ENCODE results near the gene NPEPL1. TPM values are rescaled to one million over a fixed set of nuclear protein-coding genes. Genes with fewer than 3 reads are reported as not detected.
A peak's percentile ranks its signal among the peaks of the same experiment; 100 is the strongest.

NPEPL1 gene
- total and polyA plus RNA-seq, 8 donors, result 25.1 to 44.4 (median 33.3) TPM

- Histone ChIP-seq H3K4me1 (no peaks in the 10 kb centered on the region), H3K4me3 (no peak overlapping the region), H3K36me3 (peaks cover 0 to 54% of the 10 kb centered on the region in 2 donors), H3K27me3 (no peaks in the 10 kb centered on the region), H3K9me3 (no peaks in the 10 kb centered on the region), H3K27ac (no peak overlapping the region)
- no peak for TF ChIP-seq CTCF (IDR thresholded peaks at IDR 0.05)
- intact Hi-C loops (cut with DNase I), result no loop called here
- peak in 2 of 4 donors; percentile 20 to 71 for DNase-seq
- ATAC-seq, result no peak
Observed at GRCh38 chr20:58706975-58707681, 14.5 kb downstream of the NPEPL1 start.

- no peaks in the 10 kb centered on the region for H3K9me3 ChIP-seq
- H3K27ac ChIP-seq, result no peak overlapping the region
- TF ChIP-seq CTCF (IDR thresholded peaks at IDR 0.05), result no peak
- peak in 1 of 4 donors; percentile 19 for DNase-seq
- H3K4me3 ChIP-seq, result no peak overlapping the region
- no peaks in the 10 kb centered on the region for H3K4me1 ChIP-seq
- no peaks in the 10 kb centered on the region for H3K27me3 ChIP-seq
- H3K36me3 ChIP-seq, result peaks cover 0 to 48% of the 10 kb centered on the region in 2 donors
- no peak for ATAC-seq
- intact Hi-C loops (cut with DNase I), result no loop called here
Observed at GRCh38 chr20:58707770-58708169, 15.2 kb downstream of the NPEPL1 start.

- ATAC-seq, result no peak
- no peaks in the 10 kb centered on the region for H3K4me1 ChIP-seq
- H3K4me3 ChIP-seq, result no peak overlapping the region
- H3K27me3 ChIP-seq, result no peaks in the 10 kb centered on the region
- peaks cover 0 to 42% of the 10 kb centered on the region in 2 donors for H3K36me3 ChIP-seq
- intact Hi-C loops (cut with DNase I), result no loop called here
- no peaks in the 10 kb centered on the region for H3K9me3 ChIP-seq
- peak in 2 of 4 donors; percentile 22 to 80 for DNase-seq
- no peak for TF ChIP-seq CTCF (IDR thresholded peaks at IDR 0.05)
- no peak overlapping the region for H3K27ac ChIP-seq
Observed at GRCh38 chr20:58708246-58708931, 15.8 kb downstream of the NPEPL1 start.

- no peak for ATAC-seq
- DNase-seq, result peak in 1 of 4 donors; percentile 22
- no peak overlapping the region for H3K4me3 ChIP-seq
- H3K36me3 ChIP-seq, result peaks cover 0 to 40% of the 10 kb centered on the region in 2 donors
- H3K27me3 ChIP-seq, result no peaks in the 10 kb centered on the region
- H3K4me1 ChIP-seq, result no peaks in the 10 kb centered on the region
- no peak for TF ChIP-seq CTCF (IDR thresholded peaks at IDR 0.05)
- H3K9me3 ChIP-seq, result no peaks in the 10 kb centered on the region
- intact Hi-C loops (cut with DNase I), result no loop called here
- no peak overlapping the region for H3K27ac ChIP-seq
Observed at GRCh38 chr20:58709013-58709702, 16.6 kb downstream of the NPEPL1 start.

- Histone ChIP-seq H3K4me3 (no peak overlapping the region), H3K4me1 (no peaks in the 10 kb centered on the region), H3K27me3 (no peaks in the 10 kb centered on the region), H3K27ac (no peak overlapping the region), H3K36me3 (peaks cover 0 to 40% of the 10 kb centered on the region in 2 donors), H3K9me3 (no peaks in the 10 kb centered on the region)
- ATAC-seq (no peak), DNase-seq (peak in 1 of 4 donors; percentile 12)
- intact Hi-C loops (cut with DNase I), result no loop called here
- TF ChIP-seq CTCF (IDR thresholded peaks at IDR 0.05), result no peak
Observed at GRCh38 chr20:58709703-58710039, 17.1 kb downstream of the NPEPL1 start.

Measured in left lung (tissue), 10 donors.